SHP77 (cell line): ENCODE measurements around the gene TEX19.
"Not testable (repeated sequence)": the region's sequence is repeated elsewhere in the genome, so short reads cannot be mapped to it uniquely, and the experiment has no call there.

Experiments
- DNase-seq, 2 experiments: peaks; one replicate each; lab custom pipeline; 2025; lab: John Stamatoyannopoulos, UW

The TEX19 gene

GRCh38 chr17:82356845-82357355 lies 2.1 kb upstream of the TEX19 start:
- peak; percentile 73 to 77 for DNase-seq

- DNase-seq, result no peak
Measured at GRCh38 chr17:82357394-82357793, 1.7 kb upstream of the TEX19 start.

GRCh38 chr17:82359451-82360074 lies 516 bp downstream of the TEX19 start:
- not testable (repeated sequence) for DNase-seq

- no peak for DNase-seq
Measured at GRCh38 chr17:82361885-82362633, 3.0 kb downstream of the TEX19 start.

GRCh38 chr17:82365606-82366295 lies 6.7 kb downstream of the TEX19 start:
- no peak for DNase-seq

GRCh38 chr17:82366749-82367148 lies 7.7 kb downstream of the TEX19 start:
- no peak for DNase-seq

GRCh38 chr17:82367724-82368524 lies 8.9 kb downstream of the TEX19 start:
- DNase-seq, result peak; percentile 29 to 33

- DNase-seq, result no peak
Measured at GRCh38 chr17:82369211-82369610, 10.2 kb downstream of the TEX19 start.

- DNase-seq, result no peak
Measured at GRCh38 chr17:82370471-82371332, 11.7 kb downstream of the TEX19 start.

GRCh38 chr17:82371333-82372248 lies 12.5 kb downstream of the TEX19 start, which contains the start of gene UTS2R:
TSS of gene UTS2R (plus strand) at chr17:82371765. CDS start at chr17:82374325, 2,560 bp downstream.
- DNase-seq, result no peak

- no peak for DNase-seq
Measured at GRCh38 chr17:82372249-82373071, 13.4 kb downstream of the TEX19 start.

- not testable (repeated sequence) for DNase-seq
Measured at GRCh38 chr17:82373072-82373452, 14.0 kb downstream of the TEX19 start.

- no peak for DNase-seq
Measured at GRCh38 chr17:82373731-82374625, 14.9 kb downstream of the TEX19 start.

GRCh38 chr17:82374626-82375331 lies 15.7 kb downstream of the TEX19 start:
- DNase-seq, result no peak

- no peak for DNase-seq
Measured at GRCh38 chr17:82375359-82376041, 16.5 kb downstream of the TEX19 start.

- no peak for DNase-seq
Measured at GRCh38 chr17:82376042-82376730, 17.1 kb downstream of the TEX19 start.
